ENCODE data around the gene SGK1.

- TF ChIP-seq, protein P1, sequence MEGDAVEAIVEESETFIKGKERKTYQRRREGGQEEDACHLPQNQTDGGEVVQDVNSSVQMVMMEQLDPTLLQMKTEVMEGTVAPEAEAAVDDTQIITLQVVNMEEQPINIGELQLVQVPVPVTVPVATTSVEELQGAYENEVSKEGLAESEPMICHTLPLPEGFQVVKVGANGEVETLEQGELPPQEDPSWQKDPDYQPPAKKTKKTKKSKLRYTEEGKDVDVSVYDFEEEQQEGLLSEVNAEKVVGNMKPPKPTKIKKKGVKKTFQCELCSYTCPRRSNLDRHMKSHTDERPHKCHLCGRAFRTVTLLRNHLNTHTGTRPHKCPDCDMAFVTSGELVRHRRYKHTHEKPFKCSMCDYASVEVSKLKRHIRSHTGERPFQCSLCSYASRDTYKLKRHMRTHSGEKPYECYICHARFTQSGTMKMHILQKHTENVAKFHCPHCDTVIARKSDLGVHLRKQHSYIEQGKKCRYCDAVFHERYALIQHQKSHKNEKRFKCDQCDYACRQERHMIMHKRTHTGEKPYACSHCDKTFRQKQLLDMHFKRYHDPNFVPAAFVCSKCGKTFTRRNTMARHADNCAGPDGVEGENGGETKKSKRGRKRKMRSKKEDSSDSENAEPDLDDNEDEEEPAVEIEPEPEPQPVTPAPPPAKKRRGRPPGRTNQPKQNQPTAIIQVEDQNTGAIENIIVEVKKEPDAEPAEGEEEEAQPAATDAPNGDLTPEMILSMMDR (IDR thresholded peaks at IDR 0.05; ENCODE audit: low read depth, low read length, poor library complexity, severe bottlenecking), result no peak
- TF ChIP-seq EZH2phosphoT487 (IDR thresholded peaks at IDR 0.05; ENCODE audit: borderline replicate concordance, low read length), result no peak
These were observed 113.9 kb downstream of the SGK1 start for GRCh38 chr6:134204031-134204430.

All from DOHH2 (cell line).